Kasumi-1 (cell line): ENCODE measurements around the gene POLA2.
"Not testable (repeated sequence)": the region's sequence is repeated elsewhere in the genome, so short reads cannot be mapped to it uniquely, and the experiment has no call there.

ENCODE experiments used
- DNase-seq, 2 experiments: peaks; one replicate each; lab custom pipeline; 2025; lab: John Stamatoyannopoulos, UW

Gene POLA2

GRCh38 chr11:65308281-65308891 is 46.6 kb downstream of the POLA2 start:
- no peak for DNase-seq

GRCh38 chr11:65309006-65309405 is 47.2 kb downstream of the POLA2 start:
- no peak for DNase-seq

GRCh38 chr11:65310215-65310614 is 48.5 kb downstream of the POLA2 start:
- no peak for DNase-seq

DNA sequence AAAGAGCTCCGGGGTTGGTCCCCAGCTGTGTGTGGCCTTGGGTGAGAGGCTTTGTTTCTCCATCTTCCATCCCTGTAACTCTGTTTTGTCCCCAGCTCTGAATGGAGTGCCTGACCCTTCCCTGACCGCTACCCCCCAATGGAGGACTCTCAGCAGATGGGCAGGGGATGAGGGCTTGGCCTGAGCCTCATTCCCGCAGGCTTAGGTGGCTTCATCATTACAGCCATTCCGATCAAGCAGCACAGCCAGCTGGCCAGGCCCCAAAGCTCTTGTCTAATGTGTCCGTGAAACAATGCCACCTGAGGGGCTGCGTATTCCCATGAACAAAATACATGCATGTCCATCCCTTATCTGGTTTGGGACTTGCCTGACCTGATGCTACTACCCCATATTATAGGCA is 49.0 kb downstream of the POLA2 start:
- no peak for DNase-seq

DNA sequence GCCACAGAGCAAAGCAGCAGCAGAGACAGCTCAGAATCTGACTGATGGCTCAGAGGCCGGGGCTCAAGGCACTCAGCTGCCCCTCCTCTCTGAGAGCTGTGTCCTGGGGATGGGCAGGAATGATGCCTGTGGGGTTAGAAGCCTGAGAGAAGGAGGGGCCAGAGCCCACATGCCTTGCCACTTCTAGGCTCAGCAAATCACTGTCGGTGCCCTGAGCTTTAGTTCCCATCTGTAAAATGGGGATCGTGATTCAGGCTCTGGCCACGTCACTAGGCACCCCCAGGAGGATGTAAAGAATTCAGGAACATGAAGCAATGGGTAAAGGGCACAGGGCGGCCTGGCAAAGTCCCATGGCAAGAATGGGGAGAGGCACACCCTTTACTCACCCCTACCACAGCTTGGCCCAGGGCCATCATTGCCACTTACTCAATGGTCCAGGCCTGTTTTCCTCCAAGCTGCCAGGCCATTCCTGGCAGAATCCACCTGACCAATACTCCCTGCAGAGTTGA is 49.5 kb downstream of the POLA2 start:
- no peak for DNase-seq

GRCh38 chr11:65314501-65315203 is 52.9 kb downstream of the POLA2 start, which contains the start of gene CDC42EP2:
Gene CDC42EP2, plus strand, starts transcription at chr11:65314866. Its CDS starts 6,033 bp downstream, at chr11:65320899.
- peak; percentile 44 for DNase-seq

DNA sequence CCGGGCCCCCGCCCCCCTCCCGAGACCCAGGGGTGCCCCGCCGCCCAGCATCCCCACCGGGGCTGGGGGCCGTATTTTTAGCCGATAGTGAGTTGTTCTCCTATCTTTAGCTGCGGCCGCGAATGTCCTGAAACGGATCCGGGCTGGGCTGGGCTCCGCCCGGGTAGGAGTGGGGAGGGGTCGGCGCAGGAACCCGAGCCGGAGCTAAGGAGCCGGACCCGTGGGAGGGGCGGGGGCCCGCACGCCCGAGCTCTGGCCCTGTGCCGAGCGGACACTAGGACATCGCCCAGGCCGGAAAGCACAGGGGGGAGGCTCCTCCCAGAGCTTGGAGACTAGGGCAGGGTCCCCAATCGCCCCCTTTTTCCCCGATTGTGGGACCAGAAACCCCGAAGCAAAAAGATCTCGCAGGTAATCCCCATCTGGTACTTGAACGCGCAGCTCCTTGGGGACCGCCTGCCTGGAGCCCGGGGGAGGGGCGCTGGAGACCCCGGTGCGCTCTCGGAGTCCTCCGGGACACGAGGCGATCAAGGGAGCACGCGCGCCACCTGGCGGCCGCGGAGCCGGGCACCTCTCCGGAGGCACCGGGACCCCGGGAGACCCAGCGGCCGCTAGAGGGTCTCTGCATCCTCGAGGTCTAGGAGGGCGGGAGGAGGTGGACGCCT is 53.6 kb downstream of the POLA2 start:
- DNase-seq: peak; percentile 40 to 60

DNA sequence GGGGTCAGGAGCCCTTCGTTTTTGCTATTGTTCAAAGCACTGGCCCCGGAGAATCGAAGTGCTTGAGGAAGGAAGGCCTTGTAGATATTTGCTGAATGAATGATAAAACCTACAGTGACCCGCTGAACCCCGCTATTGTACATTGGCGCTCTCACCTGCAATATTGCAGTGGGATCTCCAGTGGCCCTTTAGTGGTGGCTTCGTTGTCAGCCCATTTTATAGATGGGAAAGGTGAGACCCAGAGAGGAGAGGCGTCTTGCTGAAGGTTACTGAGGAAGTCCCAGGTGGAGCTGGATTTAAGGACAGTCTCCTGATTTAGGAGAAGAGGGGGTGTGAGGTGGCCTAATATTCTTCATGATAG is 54.1 kb downstream of the POLA2 start:
- peak in 1 of 2 experiments; percentile 40 for DNase-seq

DNA sequence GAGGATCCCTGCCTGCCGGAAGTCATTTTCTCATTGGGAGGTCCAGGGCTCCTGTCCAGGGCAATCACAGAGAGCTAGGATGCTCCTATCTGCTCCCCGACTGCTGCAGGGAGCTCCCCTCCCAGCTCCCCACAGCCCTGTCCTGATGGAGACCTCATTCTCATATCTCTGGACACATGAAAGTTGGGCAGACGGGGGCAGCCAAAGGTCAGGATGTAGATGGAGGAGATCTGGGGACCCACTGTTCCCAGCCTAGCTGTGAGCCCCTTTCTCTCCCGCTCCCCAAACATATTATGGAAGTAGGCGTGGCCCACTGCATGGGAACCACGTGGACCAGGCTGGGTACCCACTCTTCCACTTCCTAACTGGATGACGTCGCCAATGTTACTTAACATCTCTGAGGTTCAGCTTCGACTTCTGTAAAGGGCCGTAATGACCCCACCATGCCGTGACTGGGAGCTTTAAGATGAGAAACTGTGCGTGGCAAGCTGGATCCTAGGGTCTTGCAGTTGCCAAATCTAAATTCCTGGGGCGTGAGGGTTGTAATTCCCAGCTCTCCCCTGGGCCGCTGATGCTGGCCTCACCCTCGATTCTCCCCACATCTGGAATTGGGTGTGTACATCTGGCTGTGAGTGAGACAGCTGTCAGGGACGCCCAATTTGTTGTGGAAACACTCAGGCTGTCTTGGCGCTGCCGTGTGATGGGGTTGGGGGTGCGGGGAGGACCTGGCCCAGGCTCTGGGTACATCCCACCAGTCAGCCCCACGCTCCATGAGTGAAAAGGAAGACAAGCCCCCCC is 54.7 kb downstream of the POLA2 start:
- no peak for DNase-seq

GRCh38 chr11:65317025-65317786 is 55.4 kb downstream of the POLA2 start:
- DNase-seq: no peak

DNA sequence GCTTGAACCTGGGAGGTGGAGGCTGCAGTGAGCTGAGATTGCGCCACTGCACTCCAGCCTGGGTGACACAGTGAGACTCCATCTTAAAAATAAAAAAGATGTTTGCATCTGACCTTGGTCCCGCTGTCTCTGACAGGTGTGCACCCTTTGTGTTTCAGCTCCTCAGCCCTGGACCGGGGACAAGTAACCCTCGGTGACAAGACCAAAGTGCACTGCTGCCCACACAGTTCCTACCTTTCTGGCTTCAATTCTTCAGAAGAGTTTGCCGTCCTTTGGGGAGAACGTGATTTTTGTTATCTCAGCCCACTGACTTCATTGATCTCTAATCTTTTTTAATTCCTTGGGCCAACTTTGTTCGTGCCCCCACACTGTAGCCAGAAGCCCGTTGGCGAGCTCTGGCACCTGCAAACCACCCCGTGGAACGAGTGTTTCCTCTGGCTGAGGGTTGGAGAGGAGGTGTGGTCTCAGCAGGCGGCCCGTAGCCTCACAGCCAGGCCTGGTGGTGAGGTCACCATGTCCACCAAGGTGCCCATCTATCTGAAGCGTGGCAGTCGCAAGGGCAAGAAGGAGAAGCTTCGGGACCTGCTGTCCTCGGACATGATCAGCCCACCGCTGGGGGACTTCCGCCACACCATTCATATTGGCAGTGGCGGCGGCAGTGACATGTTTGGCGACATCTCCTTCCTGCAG is 58.8 kb downstream of the POLA2 start:
- DNase-seq: no peak

- DNase-seq: no peak
These were observed 59.3 kb downstream of the POLA2 start for GRCh38 chr11:65321076-65321475.

- DNase-seq: no peak
These were observed 60.2 kb downstream of the POLA2 start for GRCh38 chr11:65321828-65322485.

DNA sequence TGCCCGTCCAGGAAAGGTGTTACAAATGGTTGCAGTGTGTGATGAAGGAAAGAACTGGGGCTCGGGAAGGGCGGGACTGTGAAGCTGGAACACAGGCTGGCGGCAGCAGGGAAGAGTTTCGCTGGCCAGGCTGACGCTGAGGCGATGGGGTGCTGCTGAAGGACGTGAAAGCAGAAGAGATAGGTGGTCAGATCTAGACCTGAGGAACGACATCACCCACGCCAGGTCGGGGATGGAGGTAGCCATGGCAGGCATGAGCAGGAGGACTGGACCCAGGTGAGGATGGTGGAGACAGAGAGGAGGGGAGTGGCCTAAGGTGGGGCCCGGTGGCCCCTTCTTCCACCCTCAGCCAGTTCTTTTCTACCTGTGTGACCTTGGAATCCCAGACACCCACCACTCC is 62.1 kb downstream of the POLA2 start:
- no peak for DNase-seq

DNA sequence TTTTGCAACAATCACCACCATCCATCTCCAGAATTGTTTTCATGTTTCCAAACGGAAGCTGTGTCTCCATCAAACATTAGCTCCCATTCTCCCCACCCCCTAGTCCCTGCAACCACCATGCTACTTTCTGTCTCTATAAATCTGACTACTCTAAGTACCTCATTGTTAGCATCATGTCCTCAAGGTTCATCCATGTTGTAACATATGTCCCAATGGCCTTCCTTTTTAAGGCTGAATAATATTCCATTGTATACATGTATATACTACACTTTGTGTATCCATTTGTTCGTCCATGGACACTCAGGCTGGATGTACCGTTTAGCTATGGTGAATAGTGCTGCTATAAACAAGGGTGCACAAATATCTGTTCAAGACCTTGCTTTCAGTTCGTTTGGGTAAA is 63.7 kb downstream of the POLA2 start:
- no peak for DNase-seq

DNA sequence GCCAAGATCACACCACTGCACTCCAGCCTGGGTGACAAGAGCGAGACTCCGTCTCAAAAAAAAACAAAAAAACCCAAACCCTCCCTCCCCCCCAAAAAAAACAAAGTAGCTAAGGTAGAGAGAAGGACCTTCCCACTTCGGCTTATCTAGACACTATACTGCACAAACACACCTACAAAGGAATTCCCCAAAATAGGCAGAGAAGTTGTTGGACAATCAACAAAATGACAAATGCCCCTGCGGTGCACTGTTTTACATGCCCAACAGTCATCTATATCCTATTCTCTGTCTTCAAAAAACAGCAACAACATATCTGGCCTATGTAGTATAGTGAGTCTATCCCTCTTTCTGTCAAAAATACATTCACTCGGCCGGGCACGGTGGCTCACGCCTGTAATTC is 65.3 kb downstream of the POLA2 start:
- DNase-seq: no peak

- DNase-seq: peak in 1 of 2 experiments; percentile 55
These were observed 67.7 kb downstream of the POLA2 start for GRCh38 chr11:65329478-65329877.

DNA sequence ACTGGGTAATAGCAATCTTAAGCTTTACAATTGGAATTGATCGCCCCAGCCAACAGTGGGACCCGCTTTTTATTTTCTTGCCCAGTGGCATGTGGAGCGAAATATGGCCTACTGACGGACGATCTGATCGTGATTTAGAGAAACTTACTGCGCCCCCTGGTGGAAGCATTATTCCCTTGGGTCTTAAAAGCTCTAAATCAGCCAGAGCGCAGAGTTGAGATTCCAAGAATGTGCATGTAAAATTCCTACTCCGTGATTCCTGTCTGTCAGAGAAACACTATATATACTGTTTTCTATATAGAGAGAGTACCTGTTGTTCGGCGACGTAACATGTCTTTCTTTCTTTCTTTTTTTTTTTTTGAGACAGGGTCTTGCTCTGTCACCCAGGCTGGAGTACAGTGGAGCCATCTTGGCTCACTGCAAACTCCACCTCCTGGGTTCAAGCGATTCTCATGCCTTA is 68.2 kb downstream of the POLA2 start:
- DNase-seq: peak; percentile 88 to 91

DNA sequence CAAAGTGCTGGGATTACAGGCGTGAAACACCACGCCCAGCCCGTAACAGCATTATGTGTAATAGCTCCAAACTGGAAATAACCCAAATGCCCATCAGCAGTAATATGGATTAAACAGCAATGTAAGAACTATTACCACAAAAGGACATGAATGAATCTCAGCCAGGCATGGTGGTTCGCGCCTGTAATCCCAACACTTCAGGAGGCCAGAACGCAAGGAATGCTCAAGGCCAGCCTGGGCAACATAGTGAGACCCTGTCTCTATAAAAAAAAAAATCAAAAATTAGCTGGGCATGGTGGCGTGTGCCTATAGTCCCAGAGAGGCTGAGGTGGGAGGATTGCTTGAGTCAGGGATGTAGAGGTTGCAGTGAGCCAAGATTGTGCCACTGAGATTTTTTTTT is 68.8 kb downstream of the POLA2 start:
- DNase-seq: no peak

GRCh38 chr11:65332591-65332990 is 70.8 kb downstream of the POLA2 start:
- DNase-seq: not testable (repeated sequence)
